IPS-15b (cell line): ENCODE results near the gene GKN1.

ENCODE experiments used
- H3K27me3 ChIP-seq: one replicate; pipeline ENCODE4 v1.6.1; 2013; ENCODE audit warnings: low read length; ENCODE audit not compliant: control insufficient read depth, insufficient read depth
- H3K36me3 ChIP-seq: one replicate; pipeline ENCODE4 v1.6.1; 2013; ENCODE audit warnings: low read length; ENCODE audit not compliant: control insufficient read depth, insufficient read depth
- H3K4me1 ChIP-seq: one replicate; pipeline ENCODE4 v1.6.1; 2013; ENCODE audit warnings: mild to moderate bottlenecking, low read length; ENCODE audit not compliant: control insufficient read depth, insufficient read depth
- H3K4me3 ChIP-seq: one replicate; pipeline ENCODE4 v1.5.1; 2013; ENCODE audit warnings: low read depth, low read length
- H3K9ac ChIP-seq: one replicate; pipeline ENCODE4 v1.6.1; 2013; ENCODE audit warnings: low read depth, mild to moderate bottlenecking, low read length
- H3K9me3 ChIP-seq: one replicate; pipeline ENCODE4 v1.6.1; 2013; ENCODE audit warnings: mild to moderate bottlenecking, low read length; ENCODE audit not compliant: control insufficient read depth, insufficient read depth

GKN1 gene, protein sequence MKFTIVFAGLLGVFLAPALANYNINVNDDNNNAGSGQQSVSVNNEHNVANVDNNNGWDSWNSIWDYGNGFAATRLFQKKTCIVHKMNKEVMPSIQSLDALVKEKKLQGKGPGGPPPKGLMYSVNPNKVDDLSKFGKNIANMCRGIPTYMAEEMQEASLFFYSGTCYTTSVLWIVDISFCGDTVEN

GRCh38 chr2:68974251-68974650, at the start of gene GKN1:
GKN1 (plus strand) TSS chr2:68974636; CDS start chr2:68974678, 42 bp downstream.
- Histone ChIP-seq H3K4me1 (no peaks in the 10 kb centered on the region), H3K9ac (no peak within 1 kb of the TSS), H3K9me3 (no peaks in the 10 kb centered on the region), H3K36me3 (no peaks in the 10 kb centered on the region), H3K4me3 (no peak within 1 kb of the TSS), H3K27me3 (no peaks in the 10 kb centered on the region)

DNA sequence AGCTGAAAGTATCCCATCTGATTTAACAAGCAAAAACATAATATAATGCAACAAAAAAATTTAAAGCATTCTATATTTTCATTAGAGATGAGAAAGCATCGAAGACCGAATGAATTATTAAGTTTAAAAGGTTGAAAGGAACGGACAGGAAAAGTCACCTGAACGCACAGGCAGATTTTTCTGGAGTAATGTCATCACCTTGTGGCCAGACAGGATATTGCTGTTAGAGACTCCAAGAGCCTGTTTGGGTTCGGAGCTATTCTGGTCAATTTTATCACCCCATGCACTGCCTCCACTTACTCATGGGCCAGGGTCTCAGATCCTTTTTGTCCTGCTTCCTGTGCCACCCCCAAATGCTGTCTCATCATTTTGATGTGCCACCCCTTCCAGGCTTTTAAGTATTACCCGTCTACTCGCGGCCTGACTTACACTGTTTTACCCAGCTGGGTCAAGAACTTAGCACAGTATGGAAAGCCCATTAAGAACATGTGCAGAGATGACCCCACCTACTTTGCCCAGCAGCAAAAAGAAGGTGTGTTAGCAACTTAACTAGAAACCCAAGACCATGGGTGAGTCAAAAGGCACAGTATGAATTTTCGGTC, 49.0 kb upstream of the GKN1 start:
- Histone ChIP-seq H3K27me3 (no peaks in the 10 kb centered on the region), H3K9me3 (no peaks in the 10 kb centered on the region), H3K36me3 (no peaks in the 10 kb centered on the region), H3K4me3 (no peak overlapping the region), H3K9ac (no peak overlapping the region), H3K4me1 (no peaks in the 10 kb centered on the region)

GRCh38 chr2:68926796-68927195, 47.6 kb upstream of the GKN1 start:
- Histone ChIP-seq H3K9me3 (no peaks in the 10 kb centered on the region), H3K4me3 (no peak overlapping the region), H3K9ac (no peak overlapping the region), H3K36me3 (no peaks in the 10 kb centered on the region), H3K27me3 (no peaks in the 10 kb centered on the region), H3K4me1 (no peaks in the 10 kb centered on the region)

GRCh38 chr2:68931149-68931711, 43.2 kb upstream of the GKN1 start:
- no peaks in the 10 kb centered on the region for H3K36me3 ChIP-seq
- H3K4me3 ChIP-seq = no peak overlapping the region
- H3K4me1 ChIP-seq = no peaks in the 10 kb centered on the region
- no peaks in the 10 kb centered on the region for H3K9me3 ChIP-seq
- H3K9ac ChIP-seq = no peak overlapping the region
- H3K27me3 ChIP-seq = peaks cover 3% of the 10 kb centered on the region

DNA sequence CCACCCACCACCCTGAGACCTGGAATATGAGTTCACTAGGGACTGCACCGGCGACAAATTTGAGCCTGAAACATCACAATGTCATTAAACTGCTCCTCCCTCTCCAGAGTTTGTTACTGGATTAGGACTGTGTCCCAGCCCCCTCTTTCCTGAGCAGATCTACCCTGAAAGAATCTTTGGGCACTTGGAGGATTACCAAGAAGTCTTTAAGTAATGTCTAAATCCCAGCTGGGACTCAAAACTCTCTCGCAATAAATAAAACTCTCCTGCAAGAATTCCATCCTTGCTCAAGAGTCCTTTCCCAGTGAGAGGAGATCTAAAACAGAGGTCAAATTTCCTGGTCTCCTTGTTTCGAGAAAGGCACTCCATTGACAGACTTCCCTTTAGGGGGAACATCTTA, 42.6 kb upstream of the GKN1 start:
- H3K4me1 ChIP-seq = no peaks in the 10 kb centered on the region
- no peak overlapping the region for H3K9ac ChIP-seq
- H3K36me3 ChIP-seq = no peaks in the 10 kb centered on the region
- H3K4me3 ChIP-seq = no peak overlapping the region
- H3K9me3 ChIP-seq = no peaks in the 10 kb centered on the region
- peaks cover 3% of the 10 kb centered on the region for H3K27me3 ChIP-seq

GRCh38 chr2:68932402-68932801, 42.0 kb upstream of the GKN1 start:
- no peak overlapping the region for H3K9ac ChIP-seq
- no peaks in the 10 kb centered on the region for H3K9me3 ChIP-seq
- H3K27me3 ChIP-seq = peaks cover 3% of the 10 kb centered on the region
- H3K4me1 ChIP-seq = no peaks in the 10 kb centered on the region
- H3K36me3 ChIP-seq = no peaks in the 10 kb centered on the region
- H3K4me3 ChIP-seq = no peak overlapping the region

GRCh38 chr2:68934021-68934420, 40.4 kb upstream of the GKN1 start:
- no peaks in the 10 kb centered on the region for H3K9me3 ChIP-seq
- no peaks in the 10 kb centered on the region for H3K36me3 ChIP-seq
- H3K9ac ChIP-seq = no peak overlapping the region
- H3K27me3 ChIP-seq = peaks cover 3% of the 10 kb centered on the region
- H3K4me3 ChIP-seq = no peak overlapping the region
- no peaks in the 10 kb centered on the region for H3K4me1 ChIP-seq

GRCh38 chr2:68935471-68935870, 39.0 kb upstream of the GKN1 start:
- no peaks in the 10 kb centered on the region for H3K36me3 ChIP-seq
- H3K4me3 ChIP-seq = no peak overlapping the region
- no peak overlapping the region for H3K9ac ChIP-seq
- no peaks in the 10 kb centered on the region for H3K9me3 ChIP-seq
- H3K27me3 ChIP-seq = peaks cover 3% of the 10 kb centered on the region
- no peaks in the 10 kb centered on the region for H3K4me1 ChIP-seq

GRCh38 chr2:68936427-68936826, 38.0 kb upstream of the GKN1 start:
- Histone ChIP-seq H3K9ac (no peak overlapping the region), H3K9me3 (no peaks in the 10 kb centered on the region), H3K36me3 (no peaks in the 10 kb centered on the region), H3K4me3 (no peak overlapping the region), H3K27me3 (peaks cover 3% of the 10 kb centered on the region), H3K4me1 (no peaks in the 10 kb centered on the region)

- no peaks in the 10 kb centered on the region for H3K9me3 ChIP-seq
- H3K27me3 ChIP-seq = peaks cover 3% of the 10 kb centered on the region
- H3K4me1 ChIP-seq = no peaks in the 10 kb centered on the region
- no peak overlapping the region for H3K9ac ChIP-seq
- no peaks in the 10 kb centered on the region for H3K36me3 ChIP-seq
- H3K4me3 ChIP-seq = no peak overlapping the region
Measured at GRCh38 chr2:68936889-68937288, 37.5 kb upstream of the GKN1 start.

GRCh38 chr2:68937346-68938055, 36.9 kb upstream of the GKN1 start:
- H3K9ac ChIP-seq = no peak overlapping the region
- peaks cover 3% of the 10 kb centered on the region for H3K27me3 ChIP-seq
- H3K36me3 ChIP-seq = no peaks in the 10 kb centered on the region
- no peaks in the 10 kb centered on the region for H3K9me3 ChIP-seq
- H3K4me1 ChIP-seq = no peaks in the 10 kb centered on the region
- H3K4me3 ChIP-seq = no peak overlapping the region

GRCh38 chr2:68938938-68939337, 35.5 kb upstream of the GKN1 start:
- no peak overlapping the region for H3K4me3 ChIP-seq
- no peaks in the 10 kb centered on the region for H3K36me3 ChIP-seq
- no peak overlapping the region for H3K9ac ChIP-seq

More at GRCh38 chr2:68938938-68939337, 35.5 kb upstream of the GKN1 start:
- Histone ChIP-seq H3K4me1 (no peaks in the 10 kb centered on the region), H3K9me3 (no peaks in the 10 kb centered on the region), H3K27me3 (no peaks in the 10 kb centered on the region)
